ENCODE data around the gene ITFG2.

ITFG2 gene

DNA sequence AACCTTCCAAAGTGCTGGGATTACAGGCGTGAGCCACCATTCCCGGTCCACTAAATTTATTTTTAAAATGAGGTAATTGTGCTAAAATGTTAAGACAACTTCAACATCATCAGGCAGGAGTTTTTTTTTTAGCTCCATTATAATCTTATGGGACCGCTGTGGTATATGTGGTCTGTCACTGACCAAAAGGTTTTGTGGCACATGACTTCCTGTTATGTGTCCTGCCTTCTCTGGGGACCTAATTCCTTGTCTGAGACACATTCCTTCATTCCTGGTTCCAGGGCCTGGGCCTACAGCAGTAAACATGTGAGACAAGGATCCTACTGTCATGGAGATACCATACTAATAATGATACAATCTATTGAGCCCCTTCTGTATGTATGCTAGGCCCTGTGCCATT is 39.5 kb downstream of the ITFG2 start:
- no peak for TF ChIP-seq REST (IDR thresholded peaks at IDR 0.05; ENCODE audit: low read depth)
- no peak for TF ChIP-seq ZBTB7A (IDR thresholded peaks at IDR 0.05; ENCODE audit: low read depth)
- no peak for TF ChIP-seq RAD21 (IDR thresholded peaks at IDR 0.05; ENCODE audit: low read depth)
- TF ChIP-seq CEBPB (IDR thresholded peaks at IDR 0.05): no peak
- TF ChIP-seq FOXM1 (IDR thresholded peaks at IDR 0.05; ENCODE audit: borderline replicate concordance, low read depth): no peak

DNA sequence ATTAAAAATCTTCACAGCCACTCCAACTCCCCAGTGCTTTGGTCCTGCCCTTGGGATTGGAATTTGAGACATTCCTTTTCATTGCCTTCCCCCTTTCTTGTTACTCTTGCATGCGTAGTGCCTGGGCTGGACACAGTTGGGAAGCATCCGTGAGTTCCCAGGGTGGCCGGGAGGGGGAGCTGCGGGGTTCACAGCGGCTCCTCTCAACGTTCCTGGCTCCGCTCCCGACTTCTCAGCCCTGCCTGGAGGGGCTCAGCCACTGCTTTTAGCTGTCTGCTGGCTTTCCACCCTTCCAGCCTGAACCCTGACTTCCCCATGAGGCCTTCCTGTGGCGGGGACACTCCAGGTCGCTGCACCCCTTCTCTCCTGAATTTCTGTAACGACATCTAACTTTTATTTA is 41.2 kb downstream of the ITFG2 start:
- peak; percentile 48; the same call in 1 of the 2 replicates for TF ChIP-seq RAD21 (IDR thresholded peaks at IDR 0.05; ENCODE audit: low read depth)
- TF ChIP-seq, protein P1, sequence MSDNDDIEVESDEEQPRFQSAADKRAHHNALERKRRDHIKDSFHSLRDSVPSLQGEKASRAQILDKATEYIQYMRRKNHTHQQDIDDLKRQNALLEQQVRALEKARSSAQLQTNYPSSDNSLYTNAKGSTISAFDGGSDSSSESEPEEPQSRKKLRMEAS (IDR thresholded peaks at IDR 0.05): no peak

DNA sequence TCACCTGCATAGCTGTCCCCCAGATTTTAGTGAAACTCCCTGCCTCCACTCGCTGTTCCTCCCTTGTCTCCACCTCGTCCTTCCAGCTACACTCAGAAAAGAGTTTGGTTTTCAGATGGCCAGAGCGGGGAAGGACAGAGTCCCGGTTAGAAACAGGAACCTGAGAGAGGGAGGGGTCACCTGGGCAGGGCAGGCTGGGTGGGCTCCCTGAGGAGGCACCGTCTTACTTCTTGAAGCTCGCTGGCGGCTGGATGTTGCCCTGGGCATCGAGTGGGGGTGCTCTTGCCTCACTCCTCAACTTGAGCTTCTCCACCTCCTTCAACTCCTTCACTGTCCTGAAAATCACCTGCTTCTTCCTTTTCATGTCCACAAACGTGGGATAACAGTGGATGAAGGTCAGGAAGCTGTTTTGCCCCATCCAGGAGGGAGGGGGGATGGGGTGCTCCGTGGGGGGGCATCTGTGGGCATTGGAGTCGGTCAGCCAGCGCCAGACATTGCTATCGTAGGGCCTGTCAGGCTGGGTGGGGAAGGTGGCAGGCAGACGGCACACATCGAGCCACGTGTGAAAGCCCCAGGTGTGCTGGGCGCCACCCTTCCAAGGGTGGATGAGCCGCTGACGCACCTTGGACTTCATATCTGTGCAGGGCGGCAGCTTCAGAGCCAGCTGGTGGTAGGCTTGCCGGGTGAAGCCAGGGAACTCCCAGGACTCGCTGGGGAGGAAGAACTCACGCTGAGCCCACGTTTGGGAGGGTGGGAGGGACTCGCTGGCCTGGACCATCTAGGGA is 42.4 kb downstream of the ITFG2 start:
- TF ChIP-seq CEBPB (IDR thresholded peaks at IDR 0.05) (no peak), EGR1 (IDR thresholded peaks at IDR 0.05) (no peak), EP300 (IDR thresholded peaks at IDR 0.05; ENCODE audit: borderline replicate concordance) (no peak), TEAD4 (IDR thresholded peaks at IDR 0.05) (no peak), ZBTB7A (IDR thresholded peaks at IDR 0.05; ENCODE audit: low read depth) (no peak), TCF12 (IDR thresholded peaks at IDR 0.05; ENCODE audit: low read depth) (no peak), CREB1 (IDR thresholded peaks at IDR 0.05; ENCODE audit: low read depth) (no peak)
- TF ChIP-seq, protein P1 (IDR thresholded peaks at IDR 0.05): no peak
- TF ChIP-seq, protein P2, sequence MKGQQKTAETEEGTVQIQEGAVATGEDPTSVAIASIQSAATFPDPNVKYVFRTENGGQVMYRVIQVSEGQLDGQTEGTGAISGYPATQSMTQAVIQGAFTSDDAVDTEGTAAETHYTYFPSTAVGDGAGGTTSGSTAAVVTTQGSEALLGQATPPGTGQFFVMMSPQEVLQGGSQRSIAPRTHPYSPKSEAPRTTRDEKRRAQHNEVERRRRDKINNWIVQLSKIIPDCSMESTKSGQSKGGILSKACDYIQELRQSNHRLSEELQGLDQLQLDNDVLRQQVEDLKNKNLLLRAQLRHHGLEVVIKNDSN (IDR thresholded peaks at IDR 0.05): no peak

- TF ChIP-seq CEBPB (IDR thresholded peaks at IDR 0.05) (no peak), RAD21 (IDR thresholded peaks at IDR 0.05; ENCODE audit: low read depth) (no peak)
These were observed 43.1 kb downstream of the ITFG2 start for GRCh38 chr12:2855546-2855945.

DNA sequence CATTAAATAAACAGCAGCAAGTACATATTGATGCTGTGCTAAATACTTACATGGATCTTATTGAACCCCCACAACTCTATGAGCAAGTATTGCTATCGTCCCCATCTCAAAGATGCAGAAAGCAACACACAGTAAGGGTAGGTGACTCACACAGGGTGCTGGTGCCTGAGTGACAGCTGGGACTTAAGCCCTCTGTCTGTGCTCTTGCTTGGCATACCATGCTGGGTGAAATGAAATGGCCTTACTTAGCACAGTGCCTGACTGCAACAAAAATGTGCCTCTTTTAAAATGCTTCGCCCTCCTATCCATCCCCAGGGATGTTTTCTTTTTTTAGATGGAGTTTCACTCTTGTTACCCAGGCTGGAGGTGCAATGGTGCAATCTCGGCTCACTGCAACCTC is 43.6 kb downstream of the ITFG2 start:
- TF ChIP-seq REST (IDR thresholded peaks at IDR 0.05; ENCODE audit: low read depth) (no peak), TAF1 (IDR thresholded peaks at IDR 0.05; ENCODE audit: low read depth) (no peak), FOXM1 (IDR thresholded peaks at IDR 0.05; ENCODE audit: borderline replicate concordance, low read depth) (no peak), TEAD4 (IDR thresholded peaks at IDR 0.05) (no peak), TCF12 (IDR thresholded peaks at IDR 0.05; ENCODE audit: low read depth) (no peak), EP300 (IDR thresholded peaks at IDR 0.05; ENCODE audit: borderline replicate concordance) (no peak), EGR1 (IDR thresholded peaks at IDR 0.05) (no peak), ZBTB7A (IDR thresholded peaks at IDR 0.05; ENCODE audit: low read depth) (no peak), CEBPB (IDR thresholded peaks at IDR 0.05) (no peak), CREB1 (IDR thresholded peaks at IDR 0.05; ENCODE audit: low read depth) (no peak), NFIC (IDR thresholded peaks at IDR 0.05) (no peak), RAD21 (IDR thresholded peaks at IDR 0.05; ENCODE audit: low read depth) (no peak), YY1 (IDR thresholded peaks at IDR 0.05; ENCODE audit: low read depth) (no peak)
- TF ChIP-seq, protein P2 (IDR thresholded peaks at IDR 0.05): no peak
- TF ChIP-seq, protein P1 (IDR thresholded peaks at IDR 0.05): no peak

DNA sequence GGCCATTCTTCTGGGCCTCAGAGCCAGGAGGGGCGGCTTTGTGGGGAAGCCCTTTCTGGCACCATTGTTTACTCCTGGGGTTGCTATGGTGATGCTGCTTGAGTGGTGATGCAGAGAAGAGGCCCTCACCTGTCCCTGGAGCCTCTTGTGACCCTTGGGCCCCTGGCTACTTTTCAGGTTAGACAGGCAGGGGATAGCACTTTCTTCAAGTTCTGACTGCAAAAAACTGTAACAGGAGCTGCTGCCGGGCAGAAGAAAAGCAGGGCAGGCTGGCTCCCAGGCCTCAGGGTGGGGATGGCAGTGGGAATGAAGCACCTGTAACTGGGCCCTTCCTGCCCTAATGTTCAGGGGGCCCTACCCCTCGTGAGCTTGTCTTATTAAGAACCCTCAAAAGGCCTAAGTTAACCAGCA is 44.6 kb downstream of the ITFG2 start, which contains the start of gene TEX52:
TSS of gene TEX52 (minus strand) at position 19 of the 411 bp plus-strand sequence. CDS start at position 6, 13 bp downstream.
- TF ChIP-seq NFIC (IDR thresholded peaks at IDR 0.05) (no peak), RAD21 (IDR thresholded peaks at IDR 0.05; ENCODE audit: low read depth) (no peak), FOXM1 (IDR thresholded peaks at IDR 0.05; ENCODE audit: borderline replicate concordance, low read depth) (no peak), ZBTB7A (IDR thresholded peaks at IDR 0.05; ENCODE audit: low read depth) (no peak)
